Liver (tissue), 3 donors: Measurements from ENCODE around the gene SREBF1.

Experiments used
- CTCF ChIP-seq: fragments of 150-350 bp; IDR thresholded peaks from 2 replicates; pipeline ENCODE4 v1.5.1; 2017; ENCODE audit warnings: improper control_type of control experiment, low read depth, low read length; ENCODE audit not compliant: missing input control
- FOXA1 ChIP-seq: IDR thresholded peaks from 2 replicates; pipeline ENCODE4 v1.6.1; 2016; ENCODE audit warnings: antibody characterized with exemption
- GABPA ChIP-seq, 2 donors: IDR thresholded peaks in 1 of 2; conservative IDR thresholded peaks in 1 of 2; 2 replicates each; pipeline ENCODE4 v1.6.1; 2016; ENCODE audit warnings: antibody characterized with exemption in 2 of 2, mild to moderate bottlenecking in 1 of 2, moderate library complexity in 1 of 2
- JUND ChIP-seq, 2 donors: IDR thresholded peaks; 2 replicates each; pipeline ENCODE4 v1.6.1; 2016; ENCODE audit warnings: antibody characterized with exemption in 2 of 2
- RAD21 ChIP-seq, 2 donors: IDR thresholded peaks; 2 replicates each; pipeline ENCODE4 v1.6.1; 2016; ENCODE audit warnings: antibody characterized with exemption in 2 of 2, mild to moderate bottlenecking in 2 of 2
- REST ChIP-seq: IDR thresholded peaks from 2 replicates; pipeline ENCODE4 v1.6.1; 2016; ENCODE audit warnings: antibody characterized with exemption, mild to moderate bottlenecking
- SP1 ChIP-seq: IDR thresholded peaks from 2 replicates; pipeline ENCODE4 v1.6.1; 2018; ENCODE audit warnings: antibody characterized with exemption, mild to moderate bottlenecking
- TAF1 ChIP-seq: conservative IDR thresholded peaks from 2 replicates; pipeline ENCODE4 v1.6.1; 2016; ENCODE audit warnings: antibody characterized with exemption, mild to moderate bottlenecking
- donor health status: healthy.
- donor health status: healthy.

DNA sequence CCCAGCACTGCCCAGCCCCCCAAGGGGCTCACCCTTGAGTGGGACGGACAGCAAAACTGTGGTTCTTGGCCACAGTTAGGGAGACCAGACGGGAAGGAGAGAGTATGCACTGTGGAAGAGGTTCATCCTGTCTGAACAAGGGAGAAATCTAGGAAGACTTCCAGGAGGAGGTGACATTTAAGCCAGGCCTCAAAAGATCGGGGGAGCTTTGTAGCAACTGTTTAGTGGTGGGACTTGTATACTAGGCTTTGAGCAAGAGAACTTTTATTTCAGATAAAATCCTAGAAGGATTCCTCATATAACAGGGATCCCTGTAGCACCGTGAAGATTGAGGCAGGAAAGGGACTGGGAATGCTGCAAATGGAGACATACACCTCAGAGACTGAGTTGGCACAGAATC lies 30.8 kb downstream of the SREBF1 start:
- TF ChIP-seq CTCF (no peak), FOXA1 (no peak), TAF1 (no peak), GABPA (IDR thresholded peaks at IDR 0.05 in 1 of 2, conservative IDR thresholded peaks at IDR 0.05 in 1 of 2) (no peak), REST (no peak), JUND (IDR thresholded peaks at IDR 0.05) (no peak), SP1 (no peak), RAD21 (IDR thresholded peaks at IDR 0.05) (no peak)
